ENCODE results near the gene CASKIN2. TPM values are rescaled to one million over a fixed set of nuclear protein-coding genes. Genes with fewer than 3 reads are reported as not detected.
A peak's percentile ranks its signal among the peaks of the same experiment; 100 is the strongest.

The CASKIN2 gene
- total RNA-seq (2014; rRNA removed; shearing (Covaris generic)), result 4.8 and 8.9 TPM in 2 replicates

- peak; percentile 86 for DNase-seq (ENCODE audit: low read depth)
Observed at GRCh38 chr17:75515496-75516254, at the start of gene CASKIN2. CASKIN2 (minus strand) TSS chr17:75515537; CDS start chr17:75513804, 1,733 bp downstream.

DNA sequence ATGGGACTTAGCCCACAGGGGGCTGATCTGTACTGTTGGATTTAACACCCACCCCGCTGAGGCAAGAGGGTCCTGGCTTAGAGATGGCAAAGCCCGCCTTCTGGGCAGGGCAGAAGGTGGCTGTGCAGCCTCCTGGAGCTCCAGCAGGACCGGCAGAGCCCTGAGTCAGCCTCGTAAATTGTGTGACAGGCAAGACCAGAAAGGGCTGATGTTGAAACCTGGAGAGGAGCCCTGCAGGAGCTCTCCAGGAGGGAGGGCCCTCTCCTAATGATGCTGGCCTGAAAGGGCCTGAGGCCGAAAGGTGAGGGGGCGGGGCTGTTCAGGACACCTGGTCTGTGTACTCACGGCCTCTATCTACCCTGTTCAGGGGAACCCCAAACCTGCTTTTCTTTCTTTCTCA, 49.7 kb upstream of the CASKIN2 start:
- DNase-seq (ENCODE audit: low read depth), result peak; percentile 86

DNA sequence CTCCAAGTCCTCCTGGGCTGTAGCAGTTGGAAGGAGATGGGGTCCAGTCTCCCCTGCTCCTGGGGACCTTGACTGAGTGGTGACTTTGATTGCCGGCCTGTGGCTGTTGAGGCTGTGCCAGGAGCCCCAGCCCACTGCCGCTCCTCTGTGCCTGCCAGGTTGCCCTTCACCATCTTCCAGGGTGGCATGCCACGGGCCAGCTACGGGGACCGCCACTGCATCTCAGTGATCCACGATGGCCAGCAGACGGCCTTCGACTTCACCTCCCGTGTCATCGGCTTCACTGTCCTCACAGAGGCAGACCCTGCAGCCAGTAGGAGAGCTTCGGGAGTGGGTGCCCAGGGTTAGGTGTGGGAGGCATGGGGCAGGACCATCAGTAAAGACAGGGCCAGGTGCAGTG, 48.9 kb upstream of the CASKIN2 start:
- no peak for DNase-seq (ENCODE audit: low read depth)

DNA sequence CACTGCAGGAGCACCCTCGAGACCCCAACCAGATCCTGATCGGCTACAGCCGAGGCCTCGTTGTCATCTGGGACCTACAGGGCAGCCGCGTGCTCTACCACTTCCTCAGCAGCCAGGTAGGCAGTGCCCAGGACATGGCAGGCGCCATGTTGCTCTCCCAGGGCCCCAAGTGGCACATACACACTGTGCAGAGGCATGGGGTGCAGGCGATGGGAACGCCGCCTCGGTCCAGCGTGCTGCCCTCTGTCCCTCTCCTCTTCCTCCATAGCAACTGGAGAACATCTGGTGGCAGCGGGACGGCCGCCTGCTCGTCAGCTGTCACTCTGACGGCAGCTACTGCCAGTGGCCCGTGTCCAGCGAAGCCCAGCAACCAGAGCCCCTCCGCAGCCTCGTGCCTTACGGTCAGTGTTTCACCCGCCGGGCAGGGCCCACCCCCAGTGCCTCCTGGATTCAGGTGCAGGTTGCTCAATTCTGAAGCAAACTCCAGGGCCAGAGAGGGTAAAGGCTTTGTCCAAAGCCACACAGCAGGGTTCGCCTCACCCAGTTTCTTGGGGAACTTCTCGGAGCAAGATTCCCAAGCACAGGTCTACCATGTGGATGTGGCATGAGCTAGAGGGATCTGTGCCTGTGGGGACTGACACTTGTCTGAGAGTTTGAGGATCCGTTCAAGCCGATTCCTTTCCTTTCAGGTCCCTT, 47.9 kb upstream of the CASKIN2 start:
- no peak for DNase-seq (ENCODE audit: low read depth)

DNA sequence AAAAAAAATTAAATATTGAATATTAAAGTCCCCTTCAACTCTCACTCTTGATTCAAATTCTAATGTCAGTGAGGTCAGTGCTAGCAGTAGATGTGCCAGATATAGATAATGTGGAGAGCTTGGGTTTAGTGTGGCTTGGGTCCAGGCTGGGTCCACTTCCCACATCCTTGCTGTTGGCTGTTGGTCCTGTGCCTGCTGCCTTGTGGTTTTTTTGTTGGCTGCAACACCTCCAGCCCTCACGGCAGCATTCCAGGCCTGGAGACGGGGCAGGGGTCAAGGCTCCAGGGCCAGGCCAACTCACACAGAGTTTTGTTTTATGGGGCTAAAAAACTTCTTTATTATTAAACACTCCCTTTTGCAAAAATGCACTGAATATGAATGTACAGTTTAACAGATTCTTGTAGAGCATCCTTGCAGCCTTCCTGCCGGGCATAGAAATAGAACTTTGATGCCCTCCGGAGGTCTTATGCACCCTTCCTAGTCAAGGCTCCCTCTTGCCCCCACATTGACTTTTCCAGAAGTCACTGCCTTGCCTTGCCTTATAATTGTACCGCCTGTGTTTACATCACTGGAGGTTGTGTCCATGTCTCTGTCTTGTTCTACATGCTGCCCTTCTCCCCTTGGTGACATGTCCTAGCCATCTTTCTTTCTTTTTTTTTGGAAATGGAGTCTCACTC, 46.7 kb upstream of the CASKIN2 start:
- peak; percentile 91 for DNase-seq (ENCODE audit: low read depth)

DNA sequence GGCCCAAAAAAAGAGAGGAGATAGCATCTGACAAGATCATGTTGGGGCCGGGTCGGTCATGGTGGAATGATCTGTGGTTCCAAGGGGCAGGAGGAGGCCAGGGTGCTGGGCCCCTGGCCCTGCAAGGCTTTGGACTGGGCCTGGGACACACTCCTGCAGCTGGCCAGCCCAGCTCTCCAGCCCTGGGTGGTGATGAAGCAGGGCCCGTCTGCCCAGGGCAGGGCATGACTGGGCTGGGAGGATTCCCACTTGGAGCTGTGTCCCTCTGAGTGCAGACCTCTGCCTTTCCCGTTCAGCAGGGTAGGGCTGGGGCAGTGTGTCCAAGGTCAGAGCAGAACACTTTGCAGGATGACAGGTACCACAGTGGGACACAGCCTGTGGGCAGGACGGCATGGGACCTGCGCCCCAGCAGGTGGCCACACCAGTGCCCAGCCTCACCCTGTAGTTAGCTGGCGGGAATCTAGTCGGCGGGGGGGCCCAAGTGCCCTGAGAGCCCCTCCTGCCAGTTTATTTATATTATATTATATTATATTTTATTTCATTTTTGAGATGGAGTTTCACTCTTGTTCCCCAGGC, 44.7 kb upstream of the CASKIN2 start:
- no peak for DNase-seq (ENCODE audit: low read depth)

DNA sequence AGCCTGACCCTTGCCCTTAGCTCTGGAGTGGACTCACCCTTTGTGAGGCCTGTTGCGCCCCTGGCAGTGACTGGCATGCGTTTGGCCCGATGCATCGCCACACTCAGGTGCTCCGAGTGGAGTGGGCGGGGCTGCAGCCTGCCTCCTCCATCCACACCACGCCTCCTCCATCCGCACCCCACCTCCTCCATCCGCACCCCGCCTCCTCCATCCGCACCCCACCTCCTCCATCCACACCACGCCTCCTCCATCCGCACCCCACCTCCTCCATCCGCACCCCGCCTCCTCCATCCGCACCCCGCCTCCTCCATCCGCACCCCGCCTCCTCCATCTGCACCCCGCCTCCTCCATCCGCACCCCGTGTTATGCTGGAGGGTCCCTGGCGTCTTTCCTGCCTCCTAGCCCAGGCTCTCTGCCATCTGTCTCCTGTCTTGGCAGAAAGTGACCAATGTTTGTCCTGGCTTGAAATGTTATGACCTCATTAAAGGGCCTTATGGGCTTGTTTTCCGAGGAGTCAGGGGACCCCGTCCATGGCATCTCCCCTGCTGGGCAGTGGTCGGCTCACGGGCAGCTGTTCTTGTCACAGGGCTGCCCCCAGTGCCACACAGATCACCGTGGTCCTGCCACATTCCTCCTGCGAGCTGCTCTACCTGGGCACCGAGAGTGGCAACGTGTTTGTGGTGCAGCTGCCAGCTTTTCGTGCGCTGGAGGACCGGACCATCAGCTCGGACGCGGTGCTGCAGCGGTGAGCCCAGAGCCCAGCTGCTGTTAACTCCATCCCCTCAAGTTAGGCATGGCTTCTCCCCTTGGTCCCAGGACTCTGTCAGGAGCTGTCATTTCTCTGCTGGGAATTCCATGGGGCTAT, 43.6 kb upstream of the CASKIN2 start:
- DNase-seq (ENCODE audit: low read depth), result no peak

- DNase-seq (ENCODE audit: low read depth), result no peak
Observed at GRCh38 chr17:75557852-75558665, 42.7 kb upstream of the CASKIN2 start.

DNA sequence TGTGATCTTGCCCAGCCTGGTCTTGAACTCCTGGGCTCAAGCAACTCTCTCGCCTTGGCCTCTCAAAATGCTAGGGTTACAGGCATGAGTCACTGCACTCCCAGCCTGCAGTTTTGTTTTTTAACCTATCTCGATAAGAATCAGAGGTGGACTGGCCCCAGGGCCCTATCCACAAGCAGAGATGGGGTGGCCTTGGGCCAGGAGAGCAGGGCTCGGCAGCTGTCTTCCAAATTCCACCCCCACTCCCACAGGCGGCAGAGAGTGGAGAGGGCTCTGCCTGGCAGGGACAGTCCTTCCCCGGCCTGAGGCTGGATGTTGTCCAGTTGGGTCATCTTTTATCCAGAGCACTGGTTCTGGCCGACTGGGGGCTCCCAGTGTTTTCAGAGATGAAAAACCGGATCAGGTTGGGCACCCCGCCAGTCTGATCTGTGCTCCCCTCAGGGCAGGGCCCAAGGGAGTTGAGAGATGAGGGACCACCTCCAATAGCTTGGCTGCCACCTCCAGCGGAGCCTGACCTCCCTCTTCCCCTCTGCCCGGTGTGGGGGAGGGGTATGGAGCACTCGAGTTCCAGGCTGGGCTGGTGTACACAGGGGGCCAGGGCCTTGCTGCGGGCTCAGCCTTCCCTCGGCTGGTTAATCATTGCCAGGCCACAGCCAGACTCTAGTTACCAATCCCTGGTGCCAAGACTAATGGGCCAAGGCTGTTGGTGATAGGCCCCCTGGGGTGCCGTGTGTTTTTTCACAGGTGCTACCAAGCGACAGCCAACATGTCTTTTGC, 41.9 kb upstream of the CASKIN2 start:
- DNase-seq (ENCODE audit: low read depth), result peak; percentile 96

DNA sequence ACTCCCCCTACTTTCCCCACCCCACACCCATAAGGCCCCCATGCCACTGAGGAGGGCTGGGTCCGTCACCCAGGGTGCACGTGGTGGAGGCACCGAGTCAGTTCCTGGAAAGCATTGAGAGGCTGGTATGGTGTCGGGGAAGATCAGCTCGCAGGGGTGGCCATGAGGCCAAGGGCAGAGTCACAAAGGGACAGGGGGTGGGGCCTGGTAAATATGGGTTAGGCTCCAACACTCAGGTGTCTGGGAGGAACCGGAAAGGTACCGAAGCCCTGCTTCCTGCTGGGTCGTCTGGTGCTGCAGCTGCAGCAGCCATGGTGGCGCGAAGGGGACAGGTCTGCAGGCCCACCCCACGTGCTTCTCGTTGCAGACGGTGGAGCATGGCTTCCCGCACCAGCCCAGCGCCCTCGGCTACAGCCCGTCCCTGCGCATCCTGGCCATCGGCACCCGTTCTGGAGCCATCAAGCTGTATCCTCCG, 40.4 kb upstream of the CASKIN2 start:
- DNase-seq (ENCODE audit: low read depth), result no peak

DNA sequence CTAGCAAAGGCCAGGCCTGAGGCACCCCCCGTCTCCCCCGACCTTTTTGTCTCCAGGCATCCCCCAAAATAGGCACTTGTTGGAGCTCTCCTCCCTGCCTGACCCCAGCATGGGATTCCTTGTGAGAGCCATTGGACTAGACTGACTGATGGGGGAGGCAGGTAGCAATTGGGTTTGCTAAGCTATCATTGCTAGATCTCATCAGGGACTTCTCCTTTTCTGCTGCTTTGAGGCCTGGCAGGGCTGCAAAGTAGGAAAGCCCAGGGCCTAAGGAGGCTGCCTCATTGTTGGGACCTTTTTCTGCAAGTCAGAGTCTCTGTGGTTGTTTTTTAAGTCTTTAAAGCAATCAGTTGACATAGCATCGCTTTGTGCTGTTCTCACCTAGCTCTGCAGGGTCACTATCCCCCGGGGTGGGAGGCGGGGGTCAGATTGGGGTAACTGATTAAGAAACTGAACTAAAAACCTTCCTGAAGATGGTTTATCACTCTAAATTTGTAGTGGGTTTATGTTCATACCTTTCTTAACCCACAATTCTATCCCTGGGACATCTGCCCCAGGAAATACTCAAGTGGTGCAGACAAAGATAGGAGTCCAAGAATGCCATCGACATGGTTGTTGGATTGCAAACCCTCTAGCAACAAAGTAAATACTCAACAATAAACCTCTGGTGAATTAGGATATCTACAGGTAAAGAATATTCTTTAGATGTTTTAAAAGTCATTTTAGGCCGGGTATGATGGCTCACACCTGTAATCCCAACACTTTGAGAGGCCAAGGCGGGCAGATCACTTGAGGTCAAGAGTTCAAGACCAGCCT, 38.2 kb upstream of the CASKIN2 start:
- DNase-seq (ENCODE audit: low read depth), result peak; percentile 40

DNA sequence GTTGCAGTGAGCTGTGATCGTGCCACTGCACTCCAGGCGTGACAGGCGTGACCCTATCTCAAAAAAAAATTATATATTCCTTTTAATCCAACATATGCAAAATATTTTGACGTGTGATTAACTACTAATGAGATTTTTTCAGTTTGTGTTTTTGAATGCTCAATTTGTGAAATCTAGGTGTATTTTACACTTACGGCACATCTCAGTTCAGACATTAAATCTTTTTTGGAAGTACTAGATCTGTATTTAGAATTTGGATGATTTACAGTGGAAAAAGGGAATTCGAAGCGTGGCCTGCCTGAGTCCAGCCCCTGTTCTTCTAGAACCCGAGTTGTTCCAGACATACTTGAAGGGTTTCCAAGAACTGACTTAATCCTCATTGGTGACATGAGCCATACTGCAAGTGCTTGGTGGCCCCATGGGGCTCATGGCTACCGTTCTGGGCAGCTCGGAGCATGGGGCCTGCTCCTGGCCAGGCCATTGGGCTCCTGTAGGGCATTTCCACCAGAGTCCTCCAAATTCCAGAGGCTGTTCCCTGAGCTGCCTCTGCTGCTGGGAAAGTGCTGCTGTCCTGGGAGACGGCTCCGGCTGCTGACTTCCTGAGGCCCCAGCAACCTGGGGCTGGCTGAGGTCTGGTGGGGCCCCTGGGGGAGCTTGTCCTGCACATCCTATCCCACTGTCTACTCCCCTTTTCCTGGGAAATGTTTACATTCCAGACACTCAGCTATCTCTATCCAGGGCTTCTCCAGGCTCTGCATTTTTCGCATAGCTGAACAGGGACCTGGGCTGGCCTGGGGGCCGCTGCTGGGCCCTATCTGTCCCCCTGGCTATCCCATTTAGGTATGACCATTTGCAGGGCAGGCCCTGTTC, 37.3 kb upstream of the CASKIN2 start:
- peak; percentile 12 for DNase-seq (ENCODE audit: low read depth)

- DNase-seq (ENCODE audit: low read depth), result no peak
Observed at GRCh38 chr17:75551266-75551665, 35.9 kb upstream of the CASKIN2 start.

DNA sequence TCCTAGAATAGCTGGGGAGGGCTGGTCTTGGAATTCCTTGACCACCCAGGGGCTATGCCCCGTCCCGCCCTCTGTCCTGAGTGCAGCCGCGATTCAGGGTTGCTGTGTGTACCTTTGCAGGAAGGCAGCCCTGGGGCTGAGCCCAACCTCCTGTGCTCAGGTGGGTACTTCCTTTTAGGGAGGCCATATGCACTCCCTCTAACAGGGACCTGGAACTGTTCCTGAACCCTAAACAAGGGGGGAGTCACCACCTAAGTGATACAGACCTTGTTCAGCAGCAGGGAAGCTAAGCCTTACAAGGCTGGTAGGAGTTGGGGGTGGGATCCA, 34.8 kb upstream of the CASKIN2 start:
- no peak for DNase-seq (ENCODE audit: low read depth)

DNA sequence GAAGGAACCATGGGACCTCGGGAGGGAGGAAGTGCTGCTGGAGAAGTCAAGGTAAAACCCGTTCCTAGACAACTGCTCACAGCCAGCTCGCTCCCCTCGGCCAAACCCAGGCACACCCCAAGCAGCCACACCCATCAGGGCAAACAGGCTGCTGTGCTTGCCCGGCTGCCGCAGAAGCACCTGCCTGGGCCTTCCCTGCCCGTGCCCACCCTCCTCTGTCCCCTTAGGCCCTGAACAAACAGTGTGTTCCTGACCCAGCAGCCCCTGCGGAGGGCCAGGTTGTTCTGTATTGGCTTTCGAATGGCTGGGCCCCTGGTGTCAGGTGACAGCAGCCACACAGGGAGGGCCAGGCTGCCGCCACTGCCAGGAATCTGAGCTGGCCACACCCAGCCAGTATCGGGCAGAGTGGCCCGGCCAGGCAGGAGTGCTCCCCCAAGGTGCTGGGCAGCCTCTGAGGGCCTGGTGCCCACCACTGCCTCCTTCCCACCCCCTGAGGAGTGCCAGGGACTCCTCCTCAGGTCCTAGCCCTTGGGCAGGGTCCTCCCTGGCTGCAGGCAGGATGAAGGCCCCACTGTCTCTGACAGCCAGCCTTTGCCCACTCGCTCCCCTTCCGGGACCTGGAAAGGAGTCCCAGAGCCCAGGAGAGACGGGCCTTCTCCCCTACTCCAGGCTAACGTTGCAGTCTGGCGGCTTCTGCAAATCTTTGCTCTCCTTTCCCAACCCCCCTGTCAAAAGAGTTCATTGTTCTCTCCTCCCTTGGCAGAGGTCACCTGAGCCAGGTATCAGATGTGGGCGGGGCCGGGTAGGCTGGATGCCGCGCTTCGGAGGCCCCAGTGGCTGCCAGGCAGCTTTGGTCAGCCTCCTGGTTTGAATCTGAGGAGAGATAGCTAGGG, 34.2 kb upstream of the CASKIN2 start:
- DNase-seq (ENCODE audit: low read depth), result no peak

DNA sequence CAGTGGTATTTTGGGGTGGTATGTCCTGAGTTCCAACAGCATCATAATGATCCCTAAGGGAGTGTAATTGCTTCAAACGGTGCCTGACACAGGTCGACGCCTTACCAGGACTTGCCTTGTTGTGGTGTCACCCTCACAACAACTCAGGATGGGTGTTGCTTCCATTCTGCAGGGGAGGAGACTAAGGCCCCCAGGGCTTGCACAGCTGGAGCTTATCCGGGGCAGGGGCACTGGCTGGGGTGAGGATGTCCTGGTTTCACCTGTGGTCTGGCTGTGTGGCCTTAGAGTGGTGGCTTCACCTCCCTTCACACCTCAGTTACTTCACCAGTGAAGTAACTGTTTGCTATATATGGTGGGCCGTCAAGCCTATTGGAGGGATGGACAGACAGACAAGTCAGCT, 33.5 kb upstream of the CASKIN2 start:
- no peak for DNase-seq (ENCODE audit: low read depth)

DNA sequence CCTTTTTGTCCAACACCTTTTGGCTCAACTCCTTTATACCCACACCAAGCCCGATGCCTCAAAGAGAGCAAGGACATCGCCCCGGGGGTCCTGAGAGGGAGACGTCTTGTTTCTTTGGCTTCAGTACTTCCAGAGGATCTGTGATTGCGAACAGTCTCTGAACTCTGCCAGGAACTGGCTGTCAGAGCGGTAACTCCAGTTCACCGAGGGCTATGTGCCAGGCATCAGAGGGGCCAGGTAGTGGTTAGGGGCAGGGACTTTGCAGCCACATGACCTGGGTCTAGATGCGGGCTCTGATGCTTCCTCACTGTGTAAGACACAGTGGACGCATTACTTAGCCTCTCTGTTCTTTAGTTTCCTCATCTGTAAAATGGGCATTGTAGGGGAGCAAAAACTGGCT, 31.8 kb upstream of the CASKIN2 start:
- no peak for DNase-seq (ENCODE audit: low read depth)
